HS-27A (cell line): ENCODE results near the gene SH3BP4.

ENCODE experiments used
- DNase-seq: peaks from one replicate; pipeline ENCODE4 v3.0.0-alpha.2; 2012; ENCODE audit warnings: low read depth, missing footprints

The SH3BP4 gene

DNA sequence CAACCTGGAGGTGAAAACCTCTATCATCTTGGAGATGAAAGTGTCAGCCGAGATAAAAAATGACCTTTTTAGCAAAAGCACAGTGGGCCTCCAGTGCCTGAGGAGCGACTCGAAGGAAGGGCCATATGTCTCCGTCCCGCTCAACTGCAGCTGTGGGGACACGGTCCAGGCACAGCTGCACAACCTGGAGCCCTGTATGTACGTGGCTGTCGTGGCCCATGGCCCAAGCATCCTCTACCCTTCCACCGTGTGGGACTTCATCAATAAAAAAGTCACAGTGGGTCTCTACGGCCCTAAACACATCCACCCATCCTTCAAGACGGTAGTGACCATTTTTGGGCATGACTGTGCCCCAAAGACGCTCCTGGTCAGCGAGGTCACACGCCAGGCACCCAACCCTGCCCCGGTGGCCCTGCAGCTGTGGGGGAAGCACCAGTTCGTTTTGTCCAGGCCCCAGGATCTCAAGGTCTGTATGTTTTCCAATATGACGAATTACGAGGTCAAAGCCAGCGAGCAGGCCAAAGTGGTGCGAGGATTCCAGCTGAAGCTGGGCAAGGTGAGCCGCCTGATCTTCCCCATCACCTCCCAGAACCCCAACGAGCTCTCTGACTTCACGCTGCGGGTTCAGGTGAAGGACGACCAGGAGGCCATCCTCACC, 90.2 kb downstream of the SH3BP4 start:
- no peak for DNase-seq

DNA sequence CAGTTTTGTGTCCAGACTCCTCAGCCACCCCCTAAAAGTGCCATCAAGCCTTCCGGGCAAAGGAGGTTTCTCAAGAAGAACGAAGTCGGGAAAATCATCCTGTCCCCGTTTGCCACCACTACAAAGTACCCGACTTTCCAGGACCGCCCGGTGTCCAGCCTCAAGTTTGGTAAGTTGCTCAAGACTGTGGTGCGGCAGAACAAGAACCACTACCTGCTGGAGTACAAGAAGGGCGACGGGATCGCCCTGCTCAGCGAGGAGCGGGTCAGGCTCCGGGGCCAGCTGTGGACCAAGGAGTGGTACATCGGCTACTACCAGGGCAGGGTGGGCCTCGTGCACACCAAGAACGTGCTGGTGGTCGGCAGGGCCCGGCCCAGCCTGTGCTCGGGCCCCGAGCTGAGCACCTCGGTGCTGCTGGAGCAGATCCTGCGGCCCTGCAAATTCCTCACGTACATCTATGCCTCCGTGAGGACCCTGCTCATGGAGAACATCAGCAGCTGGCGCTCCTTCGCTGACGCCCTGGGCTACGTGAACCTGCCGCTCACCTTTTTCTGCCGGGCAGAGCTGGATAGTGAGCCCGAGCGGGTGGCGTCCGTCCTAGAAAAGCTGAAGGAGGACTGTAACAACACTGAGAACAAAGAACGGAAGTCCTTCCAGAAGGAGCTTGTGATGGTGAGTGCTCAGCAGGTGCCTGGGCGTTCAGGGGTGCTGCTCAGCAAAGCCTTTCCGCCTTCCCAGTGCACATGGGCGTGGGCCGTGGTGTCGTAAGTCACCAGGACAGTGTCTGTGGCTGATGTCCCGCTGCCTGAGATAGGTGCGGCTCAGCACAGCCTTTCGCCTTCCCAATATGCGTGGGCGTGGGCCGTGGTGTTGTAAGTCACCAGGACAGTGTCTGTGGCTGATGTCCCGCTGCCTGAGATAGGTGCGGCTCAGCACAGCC, 91.0 kb downstream of the SH3BP4 start:
- no peak for DNase-seq

DNA sequence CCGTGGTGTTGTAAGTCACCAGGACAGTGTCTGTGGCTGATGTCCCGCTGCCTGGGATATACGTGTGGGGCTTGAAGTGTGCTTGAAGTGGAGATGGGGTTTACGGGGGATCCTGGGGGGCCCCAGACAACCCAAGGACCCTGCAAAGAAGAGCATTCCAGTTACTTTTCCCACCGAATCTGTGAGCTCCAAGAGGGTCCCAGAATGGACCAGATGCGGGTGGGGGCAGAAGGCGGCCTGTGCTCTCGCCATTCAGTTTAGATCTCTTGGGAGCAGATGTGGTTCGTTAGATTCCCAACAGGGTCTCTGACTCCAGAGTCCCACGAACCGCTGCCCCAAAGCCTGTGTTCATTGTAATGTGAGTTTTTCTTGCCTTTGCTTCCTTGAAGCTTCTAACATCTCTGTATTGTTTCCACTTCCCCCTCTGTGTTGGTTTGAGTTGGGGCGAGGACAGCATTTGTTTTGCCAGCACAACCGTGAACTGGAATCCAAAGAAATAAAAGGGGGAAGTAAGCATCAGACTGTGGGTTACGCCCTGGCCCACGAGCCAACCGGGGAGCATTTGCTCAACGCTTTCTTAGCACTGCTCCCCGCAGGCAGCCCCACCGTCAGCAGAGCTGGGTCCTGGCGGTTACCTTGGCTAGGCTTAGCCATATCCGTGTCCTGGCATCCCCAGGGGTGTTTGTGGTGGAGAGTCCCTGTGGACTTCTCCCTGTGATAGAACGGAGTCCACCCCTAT, 92.1 kb downstream of the SH3BP4 start:
- DNase-seq: no peak

DNA sequence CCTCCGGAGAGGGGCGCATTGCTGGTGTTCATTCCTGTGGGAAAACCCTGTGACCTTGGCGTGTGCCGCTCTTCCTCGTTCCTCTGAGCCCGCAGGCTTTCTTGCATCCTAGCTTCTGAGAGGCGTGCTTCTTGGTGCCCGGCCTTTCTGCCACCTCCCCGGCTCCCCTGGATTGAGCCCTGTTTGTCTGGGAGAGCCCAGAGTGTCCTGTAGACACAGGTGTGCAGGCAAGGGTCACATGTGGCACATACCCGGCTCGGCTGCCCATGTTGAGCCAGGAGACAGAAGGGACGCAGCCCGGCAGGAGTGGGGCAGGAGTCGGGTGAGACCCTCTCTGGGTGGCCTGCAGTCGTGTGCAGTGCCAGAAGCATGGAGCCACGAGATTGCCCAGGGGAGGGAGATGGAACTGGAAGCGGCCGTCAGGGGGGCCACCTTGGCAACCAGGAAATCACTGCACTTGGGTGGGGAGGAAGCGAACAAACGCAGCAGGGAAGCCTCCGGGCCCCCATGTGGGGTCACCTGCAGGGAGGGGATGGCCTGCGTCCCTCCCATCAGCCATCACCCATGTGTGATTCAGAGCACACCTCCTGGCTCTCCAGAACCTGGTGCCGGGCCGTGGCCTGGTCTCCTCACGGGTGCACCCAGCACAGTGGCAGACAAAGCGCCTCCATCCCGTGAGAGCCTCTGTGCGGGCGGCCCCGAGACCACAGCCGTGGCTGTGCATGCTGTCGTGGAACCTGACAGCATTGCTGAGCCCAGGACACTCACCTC, 92.9 kb downstream of the SH3BP4 start:
- no peak for DNase-seq

DNA sequence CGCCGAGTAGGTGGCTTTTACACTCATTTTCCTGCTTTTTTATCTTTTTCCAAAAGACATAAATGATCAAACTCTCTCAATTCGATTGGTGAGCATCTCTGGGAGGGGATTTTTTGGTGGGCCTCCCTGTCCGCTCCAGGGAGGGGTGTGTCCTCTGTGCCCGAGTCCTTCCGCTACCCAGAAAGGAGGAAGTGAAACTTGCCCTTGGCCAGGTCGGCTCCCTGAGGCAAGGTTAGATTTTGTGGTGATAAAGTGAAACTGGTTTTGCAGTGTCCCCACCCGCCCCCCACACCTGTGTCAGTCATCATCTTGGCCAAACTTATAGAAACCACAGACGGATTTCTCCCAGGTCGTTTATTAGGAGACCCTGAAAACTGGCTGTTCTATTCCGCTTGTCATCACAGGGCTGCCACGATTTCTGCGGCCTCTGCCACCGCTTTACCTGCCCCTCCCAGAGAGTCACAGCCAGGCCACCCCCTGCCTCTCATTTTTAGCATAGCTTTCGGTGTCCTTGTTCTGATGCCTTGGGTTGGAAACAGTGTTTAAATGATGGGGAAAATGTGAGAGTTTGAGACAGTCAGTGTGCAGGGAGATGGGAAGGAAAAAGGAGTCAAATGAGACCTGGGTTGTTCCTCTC, 93.6 kb downstream of the SH3BP4 start:
- DNase-seq: no peak

DNA sequence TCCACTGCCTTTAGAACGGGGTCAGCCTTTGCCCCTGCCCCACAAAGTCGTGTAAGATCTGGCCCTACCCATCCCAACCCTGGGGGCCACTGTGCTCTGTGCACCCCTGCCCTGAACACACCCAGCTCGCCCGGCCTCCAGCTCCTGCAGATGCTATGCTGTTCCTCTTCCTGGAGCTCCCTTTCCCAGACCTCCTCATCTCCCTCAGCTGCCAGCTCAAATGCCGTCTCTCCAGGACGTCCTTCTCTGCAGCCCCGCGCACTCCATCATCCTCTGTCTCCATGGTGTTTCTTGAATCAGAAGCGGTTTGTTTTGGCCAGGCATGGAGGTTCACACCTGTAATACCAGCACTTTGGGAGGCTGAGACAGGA, 94.1 kb downstream of the SH3BP4 start:
- DNase-seq: no peak

DNA sequence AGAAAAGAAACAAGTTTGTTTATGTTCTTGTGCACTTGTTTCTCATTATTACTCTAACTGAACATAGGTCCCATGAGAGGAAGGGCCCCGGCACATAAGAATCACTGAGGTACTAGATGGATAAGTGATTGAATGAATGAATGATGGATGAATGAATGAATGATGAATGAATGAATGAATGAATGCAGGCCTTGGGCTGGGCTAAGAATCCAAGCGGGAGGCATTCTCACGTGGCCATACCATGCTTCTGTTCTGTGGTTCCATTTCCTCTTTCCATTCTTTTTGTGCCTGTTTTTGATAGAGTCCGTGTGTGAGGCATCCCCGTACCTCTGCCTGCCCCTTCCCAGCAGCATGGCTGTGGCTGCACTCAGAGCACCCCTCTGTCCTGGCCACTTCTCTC, 94.8 kb downstream of the SH3BP4 start:
- DNase-seq: no peak

DNA sequence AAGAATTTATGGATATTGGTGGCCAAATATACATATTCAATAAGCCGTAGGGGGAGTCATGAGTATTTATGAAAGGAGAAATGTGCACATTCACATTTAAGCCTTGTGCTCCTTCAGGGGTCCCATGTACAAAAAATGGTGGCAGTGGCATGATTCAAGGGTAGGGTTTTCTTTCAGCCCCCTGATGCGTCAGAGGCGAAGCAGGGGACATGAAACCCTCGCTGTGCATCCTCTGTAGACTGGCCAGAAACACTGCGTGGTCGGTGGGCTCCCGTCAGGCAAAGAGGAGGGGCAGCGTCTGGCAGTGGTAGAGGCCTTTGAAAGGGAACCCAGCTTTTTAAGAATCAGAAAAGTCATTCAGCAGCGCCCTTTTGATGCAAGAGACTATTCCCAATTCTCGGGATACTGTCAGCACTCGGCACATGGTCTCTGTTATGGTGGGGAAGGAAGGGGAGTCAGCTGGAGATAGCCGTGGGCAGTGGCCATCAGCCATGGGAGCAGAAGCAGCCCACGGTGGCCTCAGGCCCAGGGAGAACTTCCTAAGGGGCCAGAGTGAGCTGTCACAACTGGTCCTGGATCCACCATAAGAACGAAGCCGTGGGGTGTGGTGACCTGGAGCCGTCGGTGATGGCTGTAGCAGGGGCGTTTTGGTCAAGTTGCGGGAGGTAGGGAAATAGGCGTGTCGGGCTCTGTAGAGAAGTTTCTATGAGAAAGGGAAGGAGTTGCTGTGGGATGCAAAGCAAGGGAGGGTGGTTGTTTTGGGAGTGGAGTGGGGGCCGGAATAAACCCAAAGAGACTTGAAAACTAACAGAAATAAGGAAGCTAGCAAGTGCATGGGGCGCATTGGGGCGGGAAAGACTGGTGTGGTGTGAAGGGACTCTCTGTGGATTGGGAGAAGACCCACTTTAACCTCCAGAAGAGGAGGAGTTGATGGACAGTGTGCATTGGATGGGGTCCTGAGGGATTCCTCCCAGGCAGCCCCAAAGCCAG, 95.6 kb downstream of the SH3BP4 start:
- no peak for DNase-seq

DNA sequence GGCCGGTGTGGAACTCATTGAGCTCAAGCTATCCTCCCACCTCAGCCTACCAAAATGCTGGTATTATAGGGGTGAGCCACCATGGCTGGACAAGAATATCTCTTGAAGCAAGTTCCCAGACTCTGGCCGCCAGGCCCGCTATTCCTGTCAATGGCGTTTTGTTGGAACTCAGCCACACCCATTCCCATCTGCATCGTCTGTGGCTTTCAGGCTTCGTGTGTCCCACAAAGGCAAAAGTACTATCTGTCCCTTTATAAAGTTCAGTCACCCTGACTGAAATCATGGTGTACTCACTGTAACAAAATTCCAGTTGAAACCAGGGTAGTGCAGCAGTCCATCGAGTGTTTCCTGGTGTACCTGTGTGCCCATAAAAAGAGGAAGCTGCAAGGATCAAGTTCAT, 96.7 kb downstream of the SH3BP4 start:
- DNase-seq: no peak

DNA sequence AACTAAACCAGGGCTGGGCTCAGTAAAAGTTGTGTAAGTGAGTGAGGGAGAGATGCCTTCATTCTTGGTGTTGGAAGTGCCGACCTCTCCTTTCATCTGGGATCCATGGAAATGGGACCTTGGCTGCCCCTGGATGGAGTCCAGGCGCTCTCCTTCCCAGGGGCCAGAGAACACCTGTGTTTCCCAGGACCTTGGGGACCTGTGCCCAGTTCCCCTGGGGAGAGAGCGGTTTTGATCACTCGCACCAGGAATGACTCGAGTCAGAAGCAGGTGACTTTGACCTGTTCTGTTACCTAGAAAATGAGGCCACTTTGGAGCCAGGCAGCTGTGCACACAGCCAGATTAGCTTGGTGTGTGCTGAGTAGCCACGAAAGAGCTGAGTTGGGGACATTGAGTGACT, 97.3 kb downstream of the SH3BP4 start:
- no peak for DNase-seq

DNA sequence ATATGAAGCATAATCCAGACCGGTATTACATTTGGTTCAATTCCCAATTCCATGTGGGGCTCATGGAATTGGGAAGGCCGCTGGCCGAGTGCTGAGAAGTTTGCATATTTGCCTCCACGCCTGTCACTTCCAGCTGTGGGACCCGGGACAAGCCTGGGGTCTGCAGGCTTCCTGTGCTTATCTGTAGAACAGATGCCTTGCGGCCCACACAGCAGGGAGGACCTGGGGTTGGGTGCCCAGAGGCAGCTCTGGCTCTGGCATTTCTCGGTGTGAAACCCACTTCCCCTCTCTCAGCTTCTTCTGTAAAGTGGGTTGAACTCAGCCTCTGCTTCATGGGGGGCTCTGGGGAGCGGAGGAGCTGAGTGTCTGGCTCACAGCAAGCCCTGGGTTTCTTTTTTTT, 97.9 kb downstream of the SH3BP4 start:
- DNase-seq: no peak

DNA sequence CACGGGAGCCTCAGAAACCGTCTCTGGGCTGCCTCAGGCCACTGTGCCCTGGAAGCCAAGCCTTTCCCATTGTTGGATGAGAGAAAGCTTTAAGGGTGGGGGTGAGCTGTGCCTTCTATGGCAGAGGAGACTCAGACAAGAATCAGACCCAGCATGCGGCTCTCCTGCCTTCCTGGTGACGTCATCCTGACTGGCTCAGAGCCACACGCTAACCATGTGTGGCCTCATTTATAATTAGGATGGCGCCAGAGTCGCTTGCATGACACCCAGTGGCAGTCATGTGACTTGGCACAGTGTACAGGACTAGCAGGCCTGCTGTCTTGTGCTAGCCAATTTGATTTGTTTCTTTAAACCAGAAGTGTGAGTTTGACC, 99.1 kb downstream of the SH3BP4 start:
- no peak for DNase-seq

DNA sequence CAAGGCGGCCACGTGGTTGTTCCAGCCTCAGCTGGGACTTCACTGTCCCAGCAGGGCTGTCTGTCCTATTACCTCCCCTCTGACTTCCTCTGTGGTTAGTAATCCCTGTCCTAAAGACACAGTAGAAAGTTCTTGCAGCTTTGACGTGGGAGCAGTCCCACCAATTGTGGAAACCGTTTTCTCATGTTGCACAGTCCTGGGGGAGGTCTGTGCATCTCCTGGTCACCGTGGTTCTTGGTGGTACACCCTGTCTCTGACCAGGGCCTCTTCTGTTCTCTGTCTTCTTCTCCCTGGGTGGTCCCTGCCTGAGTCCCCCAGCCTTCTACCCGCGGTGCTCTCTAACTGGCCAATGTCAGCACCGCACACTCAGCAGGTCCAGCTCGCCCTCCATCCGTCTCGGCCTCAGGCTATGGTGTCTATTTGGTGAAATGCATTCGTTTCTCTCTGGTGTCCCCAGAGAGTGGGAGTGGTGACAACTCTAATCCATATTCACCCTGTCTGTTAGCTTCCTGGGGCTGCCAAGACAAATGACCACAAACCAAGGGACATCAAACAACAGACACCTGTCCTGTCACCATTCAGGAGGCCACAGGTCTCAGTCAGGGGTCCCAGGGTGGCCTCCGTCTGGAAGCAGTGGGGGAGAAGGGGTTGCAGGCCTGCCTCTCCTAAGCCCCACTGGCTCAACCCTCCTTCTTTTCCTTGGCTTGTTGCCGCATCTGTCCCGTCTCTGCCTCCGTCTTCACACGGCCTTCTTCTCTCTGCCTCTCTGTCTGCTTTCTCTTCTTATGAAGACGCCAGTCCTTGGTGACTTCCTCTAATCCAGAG, 99.8 kb downstream of the SH3BP4 start:
- DNase-seq: no peak

DNA sequence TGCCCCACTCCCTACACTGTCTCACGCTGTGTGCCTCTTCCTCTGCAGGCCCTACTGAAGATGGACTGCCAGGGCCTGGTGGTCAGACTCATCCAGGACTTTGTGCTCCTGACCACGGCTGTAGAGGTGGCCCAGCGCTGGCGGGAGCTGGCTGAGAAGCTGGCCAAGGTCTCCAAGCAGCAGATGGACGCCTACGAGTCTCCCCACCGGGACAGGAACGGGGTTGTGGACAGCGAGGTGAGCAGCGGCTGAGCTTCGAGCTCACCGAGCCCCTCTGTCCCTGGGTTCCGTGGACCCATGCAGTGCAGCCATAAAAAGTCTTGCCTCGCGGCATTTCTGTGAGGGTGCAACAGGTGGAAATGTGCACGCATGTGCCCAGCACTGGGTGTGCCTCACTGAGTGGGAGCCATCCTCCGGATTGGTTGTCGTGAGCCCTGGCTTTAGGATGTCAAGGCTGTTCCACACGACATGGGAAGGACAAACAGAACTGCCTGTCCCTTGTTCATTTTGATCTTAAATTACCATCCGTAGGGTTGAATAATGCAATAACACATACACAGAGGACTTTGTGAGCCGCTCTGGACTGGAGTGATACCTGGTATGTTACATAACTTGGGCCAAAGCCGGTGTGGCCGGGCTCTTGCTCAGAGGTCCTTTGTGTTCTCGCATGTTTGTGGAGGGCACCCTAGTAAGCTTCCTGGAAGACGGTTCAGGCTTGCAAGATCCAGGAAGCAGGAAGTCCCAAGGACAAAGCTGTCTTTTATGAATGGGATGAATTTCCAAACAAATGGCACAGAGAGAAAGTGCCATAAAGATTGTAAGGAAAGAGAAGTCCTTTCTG, 100.9 kb downstream of the SH3BP4 start:
- DNase-seq: no peak

DNA sequence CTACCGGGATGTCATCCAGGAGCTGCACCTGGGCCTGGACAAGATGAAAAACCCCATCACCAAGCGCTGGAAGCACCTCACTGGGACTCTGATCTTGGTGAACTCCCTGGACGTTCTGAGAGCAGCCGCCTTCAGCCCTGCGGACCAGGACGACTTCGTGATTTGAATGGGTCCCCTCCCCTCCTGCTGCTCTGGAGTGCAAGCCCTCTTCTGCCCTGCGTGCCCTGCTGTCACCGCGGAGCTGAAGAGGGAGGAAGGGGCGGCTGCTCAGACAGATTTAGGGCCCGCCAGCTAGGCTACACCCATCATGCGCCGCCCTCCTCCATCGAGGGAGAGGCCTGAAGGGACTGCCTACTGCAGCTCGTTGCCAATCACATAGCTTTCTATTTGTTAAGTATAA, 101.8 kb downstream of the SH3BP4 start:
- no peak for DNase-seq

DNA sequence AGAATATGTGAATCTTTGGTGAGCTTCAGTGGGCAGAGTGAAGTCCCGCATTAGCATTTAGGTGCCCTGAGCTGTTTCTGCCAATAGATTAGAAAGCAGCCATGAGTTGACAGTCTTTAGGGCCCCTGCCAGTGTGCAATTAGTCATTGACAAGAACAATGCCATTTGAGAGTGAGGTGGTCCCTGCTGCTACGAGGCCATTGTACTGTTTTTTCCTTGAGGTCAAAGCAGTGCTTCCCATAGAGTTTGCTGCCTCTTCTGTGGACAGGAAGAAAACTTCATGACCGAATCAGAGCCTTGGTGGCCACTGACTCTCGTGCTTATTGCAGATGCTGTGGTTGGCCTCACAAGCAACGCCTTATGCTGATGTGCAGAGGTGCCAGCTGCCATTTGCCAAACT, 102.7 kb downstream of the SH3BP4 start:
- DNase-seq: no peak

DNA sequence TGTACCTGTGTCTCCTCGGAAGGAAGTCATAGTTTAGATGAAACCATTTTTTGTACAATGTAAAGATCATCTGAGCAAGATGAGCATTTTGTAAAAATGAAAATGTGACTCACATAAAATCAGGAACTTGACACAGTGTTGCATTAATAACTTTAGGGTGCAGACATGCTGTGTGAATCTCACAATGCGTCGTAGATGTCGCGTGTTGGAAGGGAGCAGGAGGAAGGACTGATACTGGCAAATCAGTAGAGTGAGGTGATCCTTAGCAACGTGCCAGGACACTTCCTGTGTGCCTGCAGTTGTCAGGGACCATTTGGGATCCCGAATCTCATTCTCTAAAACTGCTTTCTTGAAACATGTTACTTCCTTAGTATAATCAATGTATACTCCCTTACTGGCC, 103.1 kb downstream of the SH3BP4 start:
- DNase-seq: no peak

DNA sequence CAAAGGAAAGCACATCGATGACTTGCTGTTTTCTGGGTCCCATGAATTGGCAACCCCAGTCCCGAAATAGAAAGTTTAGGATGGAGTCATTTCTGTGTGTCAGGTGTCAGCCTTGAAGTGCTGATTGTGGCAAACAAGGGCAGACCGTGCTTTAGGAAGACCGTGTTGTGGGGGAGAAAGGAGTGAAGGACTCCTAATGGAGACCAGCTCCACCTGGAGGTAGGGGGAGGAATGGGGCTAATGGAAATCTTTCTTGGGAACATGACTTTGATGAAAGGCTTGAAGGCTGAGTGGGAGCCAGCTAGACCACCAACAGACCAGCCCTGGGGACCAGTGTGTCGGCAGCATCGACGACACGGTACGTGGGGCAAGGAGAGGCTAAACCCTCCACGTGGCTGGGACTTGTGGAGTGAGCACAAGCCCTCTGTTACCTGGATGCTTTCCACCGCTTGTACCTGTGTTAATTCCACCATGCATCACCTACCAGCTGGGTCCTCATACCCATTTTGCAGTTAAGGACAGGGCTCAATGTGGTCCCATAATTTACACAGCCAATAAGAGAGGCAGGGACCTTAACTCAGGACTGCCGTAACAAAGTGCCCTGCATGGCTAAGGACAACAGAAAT, 104.2 kb downstream of the SH3BP4 start:
- DNase-seq: no peak
